Hematopoietic multipotent progenitor cell treated with erythropoietin and hydrocortisone succinate and interleukin-3 and kit ligand, for 15 days (in vitro differentiated cells): ENCODE data around the gene SLC25A4.
A peak's percentile ranks its signal among the peaks of the same experiment; 100 is the strongest.
"Not testable (repeated sequence)": the region's sequence is repeated elsewhere in the genome, so short reads cannot be mapped to it uniquely, and the experiment has no call there.

Source experiments
- DNase-seq: peaks from one replicate; pipeline ENCODE4 v3.0.0-alpha.2; 2015; ENCODE audit warnings: low spot score

SLC25A4 gene

DNA sequence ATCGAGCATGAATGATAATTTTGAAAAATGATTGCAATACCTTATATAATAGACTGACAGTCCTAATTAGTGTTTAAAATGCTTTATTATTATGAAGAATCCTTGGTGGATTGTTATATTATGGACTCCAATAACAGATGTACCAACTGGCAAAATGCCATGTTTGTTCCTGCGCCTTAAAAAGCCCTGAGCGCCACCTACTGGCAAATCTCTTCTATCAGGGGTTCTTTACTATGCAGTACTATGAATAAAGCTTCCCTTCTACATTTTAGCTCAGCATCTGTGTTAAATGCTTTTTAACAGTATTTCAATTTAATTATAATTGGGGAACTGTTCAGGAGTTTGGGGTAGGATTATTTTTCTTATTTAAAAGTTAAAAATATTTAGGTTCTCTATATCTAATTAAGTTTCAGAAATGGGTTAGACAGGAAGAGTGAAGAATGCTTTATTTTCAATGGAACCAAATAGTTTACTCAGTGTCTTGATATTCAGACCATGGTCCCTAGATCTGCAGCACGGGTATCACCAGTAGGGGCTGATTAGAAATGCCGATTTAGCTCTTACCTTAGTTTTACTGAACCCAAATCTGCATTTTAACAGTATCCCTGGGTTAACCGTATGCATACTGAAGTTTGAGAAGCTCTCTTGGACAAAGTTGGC, 40.7 kb downstream of the SLC25A4 start:
- DNase-seq: peak; percentile 95

DNA sequence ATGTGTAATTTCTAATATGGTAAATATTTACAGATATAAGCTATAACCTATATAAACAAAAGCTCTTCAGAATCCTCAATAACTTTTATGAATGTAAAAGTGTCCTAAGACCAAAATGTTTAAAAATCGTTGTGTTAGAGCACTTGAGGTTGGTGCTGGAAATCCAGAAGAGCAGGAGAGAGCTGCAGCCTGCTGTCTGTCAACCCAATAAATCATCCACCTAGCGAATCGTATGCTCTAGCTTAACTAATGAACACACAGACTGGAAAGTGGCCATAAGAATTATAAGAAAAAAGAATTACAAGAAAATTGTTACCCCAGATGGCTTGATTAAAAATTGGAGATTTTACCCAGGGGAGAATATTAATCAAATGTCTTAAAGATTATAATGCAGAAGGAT, 43.7 kb downstream of the SLC25A4 start:
- DNase-seq: no peak

- DNase-seq: peak; percentile 61
These were observed 46.7 kb downstream of the SLC25A4 start for GRCh38 chr4:185189606-185190305.

DNA sequence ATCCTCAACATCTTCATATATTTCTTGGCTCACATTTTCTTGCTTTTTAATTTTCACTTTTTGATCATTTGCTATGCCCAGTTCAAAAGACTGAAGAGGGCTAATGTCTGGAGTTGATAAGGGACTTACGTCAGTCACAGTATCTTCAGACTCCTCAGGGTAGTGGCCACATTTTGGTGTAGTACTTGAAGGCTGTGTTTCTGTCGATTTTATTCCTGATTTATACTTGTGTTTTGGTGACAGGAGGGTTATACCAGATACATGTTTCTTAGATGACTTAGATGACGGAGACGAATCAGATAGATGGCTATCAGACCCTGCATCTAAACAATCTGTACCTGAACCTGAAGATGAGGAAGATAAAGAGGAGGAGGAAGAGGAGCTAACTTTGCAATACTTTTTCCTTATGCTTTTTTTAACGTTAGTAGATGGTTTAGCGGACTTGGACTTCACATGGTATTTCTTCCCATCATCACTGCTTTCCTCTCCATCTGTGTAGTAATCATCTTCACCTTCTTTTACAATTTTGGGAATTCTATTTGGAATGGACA, 47.3 kb downstream of the SLC25A4 start:
- peak; percentile 72 for DNase-seq

DNA sequence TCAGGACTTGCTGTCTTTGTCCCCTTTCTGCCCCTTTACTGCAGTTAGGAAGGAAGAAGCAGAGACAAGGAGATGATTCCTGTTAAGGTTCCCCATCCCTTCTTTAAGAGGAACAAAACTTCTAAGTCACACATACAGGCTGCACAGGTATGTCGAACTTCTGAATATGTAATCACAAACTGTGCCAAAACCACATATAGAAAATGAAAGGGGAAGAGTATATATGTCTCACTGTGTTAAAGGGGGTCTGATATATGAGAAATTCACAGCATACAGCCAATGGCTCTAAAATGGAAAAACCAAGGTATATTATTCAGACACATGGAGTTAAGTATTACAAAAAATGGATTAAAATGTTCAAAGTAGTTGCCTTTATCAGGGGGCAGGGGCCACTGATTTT, 49.0 kb downstream of the SLC25A4 start:
- DNase-seq: no peak

DNA sequence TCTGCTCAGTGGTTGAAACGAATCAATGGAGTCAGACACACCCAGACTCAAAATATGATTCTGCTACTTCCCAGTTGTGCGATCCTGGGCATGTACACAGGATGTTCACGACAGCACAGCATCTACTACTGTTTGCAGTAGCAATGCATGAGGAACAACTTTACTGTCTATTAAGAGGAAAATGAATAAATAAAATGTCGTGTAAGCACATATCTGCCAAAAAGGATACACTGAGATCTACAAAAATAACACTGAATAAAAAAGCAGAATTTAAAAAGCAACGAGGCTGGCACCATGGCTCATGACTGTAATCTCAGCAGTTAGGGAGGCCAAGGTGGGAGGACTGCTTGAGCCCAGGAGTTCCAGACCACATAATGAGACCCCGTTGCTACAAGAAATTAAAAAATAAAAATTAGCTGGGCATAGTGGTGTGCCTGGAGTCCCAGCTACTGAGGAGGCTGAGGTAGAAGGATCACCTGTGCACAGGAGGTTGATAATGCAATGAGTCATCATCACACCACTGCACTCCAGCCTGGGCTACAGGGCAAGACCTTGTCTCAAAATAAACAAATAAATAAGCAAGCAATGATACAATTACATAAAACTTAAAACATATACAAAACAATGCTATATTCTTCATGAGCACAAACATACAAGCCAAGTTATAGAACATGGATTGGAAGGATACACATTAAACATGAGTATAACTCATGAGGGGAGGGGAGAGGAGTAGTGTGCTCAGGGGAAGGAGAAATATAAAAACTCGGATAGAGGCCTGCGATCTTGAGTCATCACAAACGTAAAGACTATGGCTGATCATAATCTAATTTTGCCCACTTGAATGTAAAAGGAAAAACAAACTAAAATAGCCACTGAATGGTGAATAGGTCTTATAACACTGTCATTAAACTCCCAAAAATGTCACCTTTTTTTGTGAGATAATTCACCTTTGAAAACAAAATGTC, 52.1 kb downstream of the SLC25A4 start:
- no peak for DNase-seq

GRCh38 chr4:185196437-185196836, 53.4 kb downstream of the SLC25A4 start:
- DNase-seq: no peak

- not testable (repeated sequence) for DNase-seq
These were observed 55.1 kb downstream of the SLC25A4 start for GRCh38 chr4:185198189-185198588.
